Measurements from ENCODE around the gene SLMAP. TPM values are rescaled to one million over a fixed set of nuclear protein-coding genes. Genes with fewer than 3 reads are reported as not detected.

Gene SLMAP
- total RNA-seq, 2 donors from 2014 or later: 33.8 to 55.6 TPM

GRCh38 chr3:57820479-57820878, 64.4 kb downstream of the SLMAP start:
- H3K27me3 Mint-ChIP-seq: no peaks in the 10 kb centered on the region
- H3K36me3 Mint-ChIP-seq (ENCODE audit: low read depth): no peaks in the 10 kb centered on the region
- H3K4me1 Mint-ChIP-seq: peaks cover 17% of the 10 kb centered on the region
- H3K9me3 Mint-ChIP-seq: no peaks in the 10 kb centered on the region
- H3K4me3 Mint-ChIP-seq: no peak overlapping the region
- no peak overlapping the region for H3K27ac Mint-ChIP-seq
- no peak for ATAC-seq (replicated peaks)

- Mint-ChIP-seq H3K4me1 (peaks cover 13% of the 10 kb centered on the region), H3K36me3 (ENCODE audit: low read depth) (no peaks in the 10 kb centered on the region), H3K4me3 (no peak overlapping the region), H3K9me3 (no peaks in the 10 kb centered on the region), H3K27ac (peak overlapping the region; percentile 20), H3K27me3 (no peaks in the 10 kb centered on the region)
- ATAC-seq (replicated peaks): no peak
Observed at GRCh38 chr3:57821765-57822164, 65.7 kb downstream of the SLMAP start.

- Mint-ChIP-seq H3K9me3 (no peaks in the 10 kb centered on the region), H3K4me1 (peaks cover 10% of the 10 kb centered on the region), H3K36me3 (ENCODE audit: low read depth) (no peaks in the 10 kb centered on the region), H3K27me3 (no peaks in the 10 kb centered on the region), H3K27ac (no peak overlapping the region), H3K4me3 (no peak overlapping the region)
- ATAC-seq (replicated peaks): no peak
Observed at GRCh38 chr3:57822686-57823085, 66.6 kb downstream of the SLMAP start.

- Mint-ChIP-seq H3K4me1 (peaks cover 7% of the 10 kb centered on the region), H3K9me3 (no peaks in the 10 kb centered on the region), H3K36me3 (ENCODE audit: low read depth) (peaks cover 3% of the 10 kb centered on the region), H3K27ac (no peak overlapping the region), H3K4me3 (no peak overlapping the region), H3K27me3 (no peaks in the 10 kb centered on the region)
- no peak for ATAC-seq (replicated peaks)
Observed at GRCh38 chr3:57825116-57825515, 69.0 kb downstream of the SLMAP start.

GRCh38 chr3:57826245-57826951, 70.3 kb downstream of the SLMAP start:
- Mint-ChIP-seq H3K27me3 (no peaks in the 10 kb centered on the region), H3K27ac (peak overlapping the region; percentile 34), H3K36me3 (ENCODE audit: low read depth) (peaks cover 15% of the 10 kb centered on the region), H3K4me3 (no peak overlapping the region), H3K9me3 (no peaks in the 10 kb centered on the region), H3K4me1 (peaks cover 7% of the 10 kb centered on the region)
- ATAC-seq (replicated peaks): no peak

DNA sequence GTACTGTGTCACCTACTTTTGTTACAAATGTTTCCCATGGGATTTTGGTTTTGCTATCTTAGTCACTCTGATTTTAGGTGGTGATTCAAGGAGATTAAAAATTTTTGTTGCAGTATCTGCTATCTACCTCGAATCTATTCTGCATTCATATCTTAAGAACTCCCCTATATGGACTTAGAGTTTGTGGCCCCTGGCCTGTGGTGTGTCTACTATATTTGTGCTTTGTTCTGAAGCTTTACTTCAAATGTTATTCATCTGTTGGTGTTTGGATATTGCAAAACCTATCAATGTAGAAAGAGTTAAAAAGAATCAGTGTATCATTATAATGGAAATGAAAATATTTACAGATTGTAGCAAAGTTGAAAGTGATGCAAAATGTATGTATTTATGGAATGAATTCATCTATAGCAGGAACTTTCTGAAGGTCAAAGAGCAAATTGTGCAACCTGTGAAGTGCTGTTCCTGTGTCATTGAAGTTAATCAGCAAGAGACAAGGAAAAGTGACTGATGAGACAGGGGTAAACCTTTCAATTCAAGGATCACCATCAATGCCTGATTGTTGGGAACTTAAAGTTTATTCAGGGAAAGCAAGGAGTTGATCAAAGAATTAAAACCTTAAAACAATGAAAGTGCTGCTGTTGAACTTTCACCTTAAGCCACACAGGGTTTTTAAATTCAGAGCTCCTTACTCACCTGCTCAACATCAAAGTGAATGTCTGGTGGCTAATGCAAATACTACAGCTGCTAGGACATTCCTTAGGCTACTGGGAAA, 71.0 kb downstream of the SLMAP start:
- H3K27me3 Mint-ChIP-seq: no peaks in the 10 kb centered on the region
- no peak for ATAC-seq (replicated peaks)

DNA sequence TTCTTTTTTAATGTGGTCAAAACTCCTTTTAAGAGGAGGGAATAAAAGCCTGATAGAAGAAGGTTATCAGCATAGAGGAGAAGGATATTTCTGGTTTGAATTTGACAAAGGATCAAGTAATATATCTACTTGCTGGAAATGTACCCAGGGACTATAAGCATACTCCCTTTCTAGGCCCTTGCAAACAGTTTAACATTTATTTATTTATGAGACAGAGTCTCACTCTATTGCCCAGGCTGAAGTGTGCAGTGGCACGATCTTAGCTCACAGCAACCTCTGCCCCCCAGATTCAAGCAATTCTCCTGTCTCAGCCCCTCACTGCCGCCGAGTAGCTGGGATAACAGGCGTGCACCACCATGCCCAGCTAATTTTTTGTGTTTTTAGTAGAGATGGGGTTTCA, 71.6 kb downstream of the SLMAP start:
- H3K36me3 Mint-ChIP-seq (ENCODE audit: low read depth): peaks cover 29% of the 10 kb centered on the region
- H3K9me3 Mint-ChIP-seq: no peaks in the 10 kb centered on the region
- H3K27ac Mint-ChIP-seq: no peak overlapping the region
- H3K4me1 Mint-ChIP-seq: no peaks in the 10 kb centered on the region
- H3K27me3 Mint-ChIP-seq: no peaks in the 10 kb centered on the region
- no peak overlapping the region for H3K4me3 Mint-ChIP-seq
- no peak for ATAC-seq (replicated peaks)

More for the DNA sequence above, 71.0 kb downstream of the SLMAP start:
- H3K36me3 Mint-ChIP-seq (ENCODE audit: low read depth): peaks cover 23% of the 10 kb centered on the region
- no peaks in the 10 kb centered on the region for H3K9me3 Mint-ChIP-seq
- peaks cover 2% of the 10 kb centered on the region for H3K4me1 Mint-ChIP-seq
- H3K4me3 Mint-ChIP-seq: no peak overlapping the region
- H3K27ac Mint-ChIP-seq: no peak overlapping the region

- H3K9me3 Mint-ChIP-seq: no peaks in the 10 kb centered on the region
- H3K27ac Mint-ChIP-seq: no peak overlapping the region
- no peak for ATAC-seq (replicated peaks)
- H3K36me3 Mint-ChIP-seq (ENCODE audit: low read depth): peaks cover 40% of the 10 kb centered on the region
- H3K27me3 Mint-ChIP-seq: no peaks in the 10 kb centered on the region
- no peaks in the 10 kb centered on the region for H3K4me1 Mint-ChIP-seq
- no peak overlapping the region for H3K4me3 Mint-ChIP-seq
Observed at GRCh38 chr3:57832486-57832885, 76.4 kb downstream of the SLMAP start.

DNA sequence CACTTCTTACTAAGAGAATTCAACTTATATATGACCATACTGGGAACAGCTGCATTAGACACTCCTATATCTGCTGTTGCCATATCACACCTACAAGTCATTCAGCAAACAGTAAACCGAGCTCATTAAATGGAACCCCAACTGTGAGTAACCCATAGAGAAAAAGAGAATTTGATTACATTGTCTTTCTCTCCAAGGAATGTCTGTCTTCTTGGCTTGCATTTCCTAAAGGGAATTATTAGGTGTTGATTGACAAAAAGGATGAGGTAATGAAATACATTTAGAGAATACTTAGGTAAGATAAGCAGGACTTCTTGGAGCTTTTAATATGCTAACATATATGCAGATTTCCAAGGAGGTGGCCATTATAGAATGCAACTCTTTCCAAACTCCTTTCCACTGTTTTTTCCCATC, 76.8 kb downstream of the SLMAP start:
- Mint-ChIP-seq H3K9me3 (no peaks in the 10 kb centered on the region), H3K36me3 (ENCODE audit: low read depth) (peaks cover 40% of the 10 kb centered on the region), H3K4me1 (no peaks in the 10 kb centered on the region), H3K27me3 (no peaks in the 10 kb centered on the region), H3K4me3 (no peak overlapping the region), H3K27ac (no peak overlapping the region)
- ATAC-seq (replicated peaks): no peak

GRCh38 chr3:57833763-57834162, 77.7 kb downstream of the SLMAP start:
- H3K4me3 Mint-ChIP-seq: no peak overlapping the region
- H3K27ac Mint-ChIP-seq: no peak overlapping the region
- H3K9me3 Mint-ChIP-seq: no peaks in the 10 kb centered on the region
- H3K27me3 Mint-ChIP-seq: no peaks in the 10 kb centered on the region
- H3K36me3 Mint-ChIP-seq (ENCODE audit: low read depth): peaks cover 40% of the 10 kb centered on the region
- no peaks in the 10 kb centered on the region for H3K4me1 Mint-ChIP-seq
- ATAC-seq (replicated peaks): no peak

DNA sequence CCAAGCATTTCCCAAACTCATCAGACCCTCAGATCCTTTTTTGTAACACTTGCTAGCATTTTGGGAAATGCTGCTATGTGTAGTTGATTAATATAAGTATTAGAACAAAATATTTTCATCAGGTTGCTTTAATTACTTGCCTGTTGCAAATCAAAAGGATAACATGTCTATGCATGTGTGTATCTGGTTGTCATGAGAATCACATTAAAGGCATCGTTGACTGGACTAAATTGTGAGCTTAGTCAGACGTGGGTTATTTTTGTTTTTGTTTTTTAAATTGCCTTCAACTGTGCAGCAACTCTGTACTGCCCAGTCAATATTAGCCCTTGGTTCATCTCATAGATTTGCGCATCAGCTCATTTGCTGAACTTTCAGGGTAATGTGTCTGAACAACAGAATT, 81.6 kb downstream of the SLMAP start:
- Mint-ChIP-seq H3K27me3 (no peaks in the 10 kb centered on the region), H3K27ac (no peak overlapping the region), H3K9me3 (no peaks in the 10 kb centered on the region), H3K4me3 (no peak overlapping the region), H3K36me3 (ENCODE audit: low read depth) (peaks cover 27% of the 10 kb centered on the region), H3K4me1 (peaks cover 7% of the 10 kb centered on the region)
- ATAC-seq (replicated peaks): no peak

DNA sequence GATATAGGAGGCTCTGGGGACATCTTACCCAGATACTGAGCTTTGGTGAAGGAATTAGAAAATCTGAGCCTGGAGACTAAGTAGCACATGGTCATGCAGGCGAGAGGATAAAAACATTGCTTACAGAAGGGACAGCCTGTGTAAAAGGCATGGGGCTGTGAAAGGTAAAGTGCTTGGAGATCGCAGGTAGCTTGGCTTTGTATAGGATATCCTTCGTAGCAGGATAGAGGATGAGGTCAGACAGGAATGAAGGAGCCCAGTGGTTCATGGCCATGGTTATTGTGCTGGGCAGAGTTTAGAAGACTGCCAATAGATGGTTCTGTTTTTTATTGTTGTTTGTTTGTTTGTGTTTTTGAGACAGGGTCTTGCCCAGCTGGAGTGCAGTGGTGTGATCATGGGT, 82.5 kb downstream of the SLMAP start:
- H3K27me3 Mint-ChIP-seq: no peaks in the 10 kb centered on the region
- peaks cover 7% of the 10 kb centered on the region for H3K4me1 Mint-ChIP-seq
- no peak overlapping the region for H3K4me3 Mint-ChIP-seq
- H3K27ac Mint-ChIP-seq: no peak overlapping the region
- H3K36me3 Mint-ChIP-seq (ENCODE audit: low read depth): peaks cover 21% of the 10 kb centered on the region
- no peaks in the 10 kb centered on the region for H3K9me3 Mint-ChIP-seq
- no peak for ATAC-seq (replicated peaks)

DNA sequence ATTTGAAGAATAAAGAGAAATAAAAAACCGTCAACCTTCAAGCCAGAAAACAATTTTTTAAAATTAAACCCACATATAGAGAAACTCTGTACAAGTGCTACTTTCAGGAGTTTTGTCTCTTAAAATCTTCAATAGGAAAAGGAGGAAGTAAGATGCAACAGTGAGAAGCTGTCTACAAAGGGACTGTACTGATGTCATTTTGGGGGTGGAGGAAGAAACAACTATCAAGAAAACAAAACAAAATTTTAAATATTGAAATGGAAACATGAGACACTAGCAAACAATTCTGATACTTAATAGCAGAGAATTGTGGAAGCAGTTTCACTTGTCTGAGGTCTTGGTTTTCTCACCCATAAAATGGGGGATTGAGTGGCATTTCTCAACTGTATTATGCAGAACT, 84.4 kb downstream of the SLMAP start:
- no peak for ATAC-seq (replicated peaks)
- no peaks in the 10 kb centered on the region for H3K9me3 Mint-ChIP-seq
- peaks cover 17% of the 10 kb centered on the region for H3K36me3 Mint-ChIP-seq (ENCODE audit: low read depth)
- peaks cover 7% of the 10 kb centered on the region for H3K4me1 Mint-ChIP-seq
- peak overlapping the region; percentile 60 for H3K27ac Mint-ChIP-seq
- H3K4me3 Mint-ChIP-seq: no peak overlapping the region
- H3K27me3 Mint-ChIP-seq: no peaks in the 10 kb centered on the region

DNA sequence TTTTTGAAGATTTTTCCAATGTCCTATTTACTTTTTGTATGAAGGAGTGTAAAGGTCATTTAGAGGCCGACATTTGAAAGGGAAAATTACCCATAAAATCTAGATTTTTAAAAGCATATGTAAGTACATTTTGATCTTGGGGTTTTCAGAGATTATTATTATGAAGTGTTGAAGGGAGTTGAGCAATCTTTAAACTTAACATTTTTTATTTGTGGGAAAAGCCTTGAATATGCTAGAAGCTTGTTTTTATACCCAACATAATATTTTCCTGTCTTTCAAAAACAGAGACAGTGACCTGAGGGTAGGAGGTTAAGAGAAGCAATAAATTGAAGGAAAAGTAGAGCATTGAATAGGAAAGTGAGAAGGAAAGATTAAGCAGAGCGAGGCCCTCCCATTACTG, 85.7 kb downstream of the SLMAP start:
- no peaks in the 10 kb centered on the region for H3K9me3 Mint-ChIP-seq
- H3K4me1 Mint-ChIP-seq: peaks cover 7% of the 10 kb centered on the region
- no peaks in the 10 kb centered on the region for H3K27me3 Mint-ChIP-seq
- no peak overlapping the region for H3K4me3 Mint-ChIP-seq
- ATAC-seq (replicated peaks): no peak
- H3K36me3 Mint-ChIP-seq (ENCODE audit: low read depth): peaks cover 24% of the 10 kb centered on the region
- no peak overlapping the region for H3K27ac Mint-ChIP-seq

GRCh38 chr3:57848177-57848738, 92.1 kb downstream of the SLMAP start:
- peaks cover 44% of the 10 kb centered on the region for H3K36me3 Mint-ChIP-seq (ENCODE audit: low read depth)
- H3K9me3 Mint-ChIP-seq: no peaks in the 10 kb centered on the region
- ATAC-seq (replicated peaks): no peak
- peak overlapping the region; percentile 76 for H3K27ac Mint-ChIP-seq
- no peaks in the 10 kb centered on the region for H3K4me1 Mint-ChIP-seq
- no peak overlapping the region for H3K4me3 Mint-ChIP-seq
- H3K27me3 Mint-ChIP-seq: no peaks in the 10 kb centered on the region
